HepG2 (cell line): Measurements from ENCODE around the gene MRAP. TPM values are rescaled to one million over a fixed set of nuclear protein-coding genes. Genes with fewer than 3 reads are reported as not detected.
A peak's percentile ranks its signal among the peaks of the same experiment; 100 is the strongest.

Experiments used
- FOXA3 ChIP-seq: IDR thresholded peaks from 2 replicates; pipeline ENCODE4 v1.6.1; 2016; ENCODE audit warnings: missing genetic modification reagents, missing compliant biosample characterization
- NFIC ChIP-seq: IDR thresholded peaks from 2 replicates; pipeline ENCODE4 v1.6.1; 2012; ENCODE audit warnings: mild to moderate bottlenecking, low read length, inconsistent platforms
- PHF8 ChIP-seq: sonication (generic); formaldehyde crosslinking; IDR thresholded peaks from 2 replicates; pipeline ENCODE4 v1.5.0; 2020; ENCODE audit warnings: missing genetic modification reagents
- SNAPC2 ChIP-seq: sonication (generic); formaldehyde crosslinking; IDR thresholded peaks from 2 replicates; pipeline ENCODE4 v1.8.1; 2022; ENCODE audit warnings: mild to moderate bottlenecking, missing genetic modification reagents
- TBP ChIP-seq: sonication (generic); formaldehyde crosslinking; IDR thresholded peaks from 2 replicates; pipeline ENCODE4 v1.5.0; 2020; ENCODE audit warnings: missing genetic modification reagents
- TFAP4 ChIP-seq: sonication (generic); IDR thresholded peaks from 2 replicates; pipeline ENCODE4 v1.6.1; 2016; ENCODE audit warnings: low read depth, borderline replicate concordance
- TFE3 ChIP-seq: IDR thresholded peaks from 2 replicates; pipeline ENCODE4 v1.6.1; 2016
- ZNF24 ChIP-seq: fragments of 450-650 bp; IDR thresholded peaks from 2 replicates; pipeline ENCODE4 v1.6.1; 2017; ENCODE audit warnings: antibody characterized with exemption, mild to moderate bottlenecking
- polyA plus RNA-seq, 8 experiments: library from polyadenylated mRNA; depleted of rRNA in 3 of 8; stranded (reverse) in 7 of 8; unstranded in 1 of 8; fragments of >200 nt; fragmentation: Illumina TruSeq in 4 of 8; extraction: Trizol in 4 of 8; gene quantifications; 2 replicates each; pipeline versions ENCODE4 v1.2.1 to v1.2.3, GENCODE V29; 2011 to 2016; ENCODE audit warnings: low read depth in 4 of 8, missing spikeins in 1 of 8, mixed read lengths in 1 of 8; ENCODE audit not compliant: insufficient read depth in 1 of 8
- total RNA-seq, 5 experiments: library from RNA; depleted of rRNA; stranded (reverse); fragments of >200 nt; fragmentation: Illumina TruSeq; extraction: Trizol; gene quantifications; 2 replicates each; pipeline ENCODE4 v1.2.3, GENCODE V29; 2016; ENCODE audit warnings: low read depth in 1 of 5
- TF ChIP-seq, protein P1 (sequence below): sonication (generic); formaldehyde crosslinking; IDR thresholded peaks from 2 replicates; pipeline ENCODE4; 2020; ENCODE audit warnings: missing genetic modification reagents, mild to moderate bottlenecking, borderline replicate concordance
- TF ChIP-seq, protein P2 (sequence below): sonication (generic); formaldehyde crosslinking; IDR thresholded peaks from one replicate; pipeline ENCODE4 v1.5.1; 2020; ENCODE audit warnings: mild to moderate bottlenecking, missing genetic modification reagents; ENCODE audit errors: not compliant biosample characterization
- TF ChIP-seq, protein P3 (sequence below): IDR thresholded peaks from 2 replicates; pipeline ENCODE4 v1.6.1; 2016; ENCODE audit warnings: missing compliant biosample characterization, missing genetic modification reagents, borderline replicate concordance

MRAP gene
- total and polyA plus RNA-seq, 2 of the 13 experiments (the other 11 are each of a cell fraction or from before 2014, with no cell fraction given): 0.46 to 1.2 TPM

- TF ChIP-seq TFAP4 (0 out of 2 replicates have a peak, but pooled peaks have one; percentile 14), PHF8 (CRISPR knock-in tag) (no peak), TFE3 (CRISPR knock-in tag) (0 out of 2 replicates have a peak, but pooled peaks have one; percentile 20), SNAPC2 (CRISPR knock-in tag) (0 out of 2 replicates have a peak, but pooled peaks have one; percentile 53), TBP (CRISPR knock-in tag) (no peak), NFIC (0 out of 2 replicates have a peak, but pooled peaks have one; percentile 47), ZNF24 (no peak), FOXA3 (CRISPR knock-in tag) (peak; percentile 56; the same call in 1 of the 2 replicates)
- TF ChIP-seq, protein P1, sequence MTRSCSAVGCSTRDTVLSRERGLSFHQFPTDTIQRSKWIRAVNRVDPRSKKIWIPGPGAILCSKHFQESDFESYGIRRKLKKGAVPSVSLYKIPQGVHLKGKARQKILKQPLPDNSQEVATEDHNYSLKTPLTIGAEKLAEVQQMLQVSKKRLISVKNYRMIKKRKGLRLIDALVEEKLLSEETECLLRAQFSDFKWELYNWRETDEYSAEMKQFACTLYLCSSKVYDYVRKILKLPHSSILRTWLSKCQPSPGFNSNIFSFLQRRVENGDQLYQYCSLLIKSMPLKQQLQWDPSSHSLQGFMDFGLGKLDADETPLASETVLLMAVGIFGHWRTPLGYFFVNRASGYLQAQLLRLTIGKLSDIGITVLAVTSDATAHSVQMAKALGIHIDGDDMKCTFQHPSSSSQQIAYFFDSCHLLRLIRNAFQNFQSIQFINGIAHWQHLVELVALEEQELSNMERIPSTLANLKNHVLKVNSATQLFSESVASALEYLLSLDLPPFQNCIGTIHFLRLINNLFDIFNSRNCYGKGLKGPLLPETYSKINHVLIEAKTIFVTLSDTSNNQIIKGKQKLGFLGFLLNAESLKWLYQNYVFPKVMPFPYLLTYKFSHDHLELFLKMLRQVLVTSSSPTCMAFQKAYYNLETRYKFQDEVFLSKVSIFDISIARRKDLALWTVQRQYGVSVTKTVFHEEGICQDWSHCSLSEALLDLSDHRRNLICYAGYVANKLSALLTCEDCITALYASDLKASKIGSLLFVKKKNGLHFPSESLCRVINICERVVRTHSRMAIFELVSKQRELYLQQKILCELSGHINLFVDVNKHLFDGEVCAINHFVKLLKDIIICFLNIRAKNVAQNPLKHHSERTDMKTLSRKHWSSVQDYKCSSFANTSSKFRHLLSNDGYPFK (CRISPR knock-in tag): no peak
- TF ChIP-seq, protein P2, sequence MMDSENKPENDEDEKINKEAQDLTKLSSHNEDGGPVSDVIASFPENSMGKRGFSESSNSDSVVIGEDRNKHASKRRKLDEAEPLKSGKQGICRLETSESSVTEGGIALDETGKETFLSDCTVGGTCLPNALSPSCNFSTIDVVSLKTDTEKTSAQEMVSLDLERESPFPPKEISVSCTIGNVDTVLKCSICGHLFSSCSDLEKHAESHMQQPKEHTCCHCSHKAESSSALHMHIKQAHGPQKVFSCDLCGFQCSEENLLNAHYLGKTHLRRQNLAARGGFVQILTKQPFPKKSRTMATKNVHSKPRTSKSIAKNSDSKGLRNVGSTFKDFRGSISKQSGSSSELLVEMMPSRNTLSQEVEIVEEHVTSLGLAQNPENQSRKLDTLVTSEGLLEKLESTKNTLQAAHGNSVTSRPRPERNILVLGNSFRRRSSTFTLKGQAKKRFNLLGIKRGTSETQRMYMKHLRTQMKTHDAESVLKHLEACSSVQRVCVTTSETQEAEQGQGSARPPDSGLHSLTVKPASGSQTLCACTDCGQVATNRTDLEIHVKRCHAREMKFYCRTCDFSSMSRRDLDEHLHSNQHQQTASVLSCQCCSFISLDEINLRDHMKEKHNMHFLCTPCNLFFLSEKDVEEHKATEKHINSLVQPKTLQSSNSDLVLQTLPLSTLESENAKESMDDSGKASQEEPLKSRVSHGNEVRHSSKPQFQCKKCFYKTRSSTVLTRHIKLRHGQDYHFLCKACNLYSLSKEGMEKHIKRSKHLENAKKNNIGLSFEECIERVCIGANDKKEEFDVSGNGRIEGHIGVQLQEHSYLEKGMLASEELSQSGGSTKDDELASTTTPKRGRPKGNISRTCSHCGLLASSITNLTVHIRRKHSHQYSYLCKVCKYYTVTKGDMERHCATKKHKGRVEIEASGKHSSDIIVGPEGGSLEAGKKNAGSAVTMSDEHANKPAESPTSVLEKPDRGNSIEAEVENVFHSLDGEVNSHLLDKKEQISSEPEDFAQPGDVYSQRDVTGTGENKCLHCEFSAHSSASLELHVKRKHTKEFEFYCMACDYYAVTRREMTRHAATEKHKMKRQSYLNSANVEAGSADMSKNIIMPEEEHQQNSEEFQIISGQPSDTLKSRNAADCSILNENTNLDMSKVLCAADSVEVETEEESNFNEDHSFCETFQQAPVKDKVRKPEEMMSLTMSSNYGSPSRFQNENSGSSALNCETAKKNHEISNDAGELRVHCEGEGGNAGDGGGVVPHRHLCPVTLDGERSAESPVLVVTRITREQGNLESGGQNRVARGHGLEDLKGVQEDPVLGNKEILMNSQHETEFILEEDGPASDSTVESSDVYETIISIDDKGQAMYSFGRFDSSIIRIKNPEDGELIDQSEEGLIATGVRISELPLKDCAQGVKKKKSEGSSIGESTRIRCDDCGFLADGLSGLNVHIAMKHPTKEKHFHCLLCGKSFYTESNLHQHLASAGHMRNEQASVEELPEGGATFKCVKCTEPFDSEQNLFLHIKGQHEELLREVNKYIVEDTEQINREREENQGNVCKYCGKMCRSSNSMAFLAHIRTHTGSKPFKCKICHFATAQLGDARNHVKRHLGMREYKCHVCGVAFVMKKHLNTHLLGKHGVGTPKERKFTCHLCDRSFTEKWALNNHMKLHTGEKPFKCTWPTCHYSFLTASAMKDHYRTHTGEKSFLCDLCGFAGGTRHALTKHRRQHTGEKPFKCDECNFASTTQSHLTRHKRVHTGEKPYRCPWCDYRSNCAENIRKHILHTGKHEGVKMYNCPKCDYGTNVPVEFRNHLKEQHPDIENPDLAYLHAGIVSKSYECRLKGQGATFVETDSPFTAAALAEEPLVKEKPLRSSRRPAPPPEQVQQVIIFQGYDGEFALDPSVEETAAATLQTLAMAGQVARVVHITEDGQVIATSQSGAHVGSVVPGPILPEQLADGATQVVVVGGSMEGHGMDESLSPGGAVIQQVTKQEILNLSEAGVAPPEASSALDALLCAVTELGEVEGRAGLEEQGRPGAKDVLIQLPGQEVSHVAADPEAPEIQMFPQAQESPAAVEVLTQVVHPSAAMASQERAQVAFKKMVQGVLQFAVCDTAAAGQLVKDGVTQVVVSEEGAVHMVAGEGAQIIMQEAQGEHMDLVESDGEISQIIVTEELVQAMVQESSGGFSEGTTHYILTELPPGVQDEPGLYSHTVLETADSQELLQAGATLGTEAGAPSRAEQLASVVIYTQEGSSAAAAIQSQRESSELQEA (CRISPR knock-in tag): no peak
- TF ChIP-seq, protein P3, sequence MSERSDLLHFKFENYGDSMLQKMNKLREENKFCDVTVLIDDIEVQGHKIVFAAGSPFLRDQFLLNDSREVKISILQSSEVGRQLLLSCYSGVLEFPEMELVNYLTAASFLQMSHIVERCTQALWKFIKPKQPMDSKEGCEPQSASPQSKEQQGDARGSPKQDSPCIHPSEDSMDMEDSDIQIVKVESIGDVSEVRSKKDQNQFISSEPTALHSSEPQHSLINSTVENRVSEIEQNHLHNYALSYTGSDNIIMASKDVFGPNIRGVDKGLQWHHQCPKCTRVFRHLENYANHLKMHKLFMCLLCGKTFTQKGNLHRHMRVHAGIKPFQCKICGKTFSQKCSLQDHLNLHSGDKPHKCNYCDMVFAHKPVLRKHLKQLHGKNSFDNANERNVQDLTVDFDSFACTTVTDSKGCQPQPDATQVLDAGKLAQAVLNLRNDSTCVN: peak; percentile 68; the same call in 1 of the 2 replicates
Measured at GRCh38 chr21:32330784-32331311, 32.2 kb downstream of the MRAP start (continued).
